Body of pancreas (tissue), 4 donors: ENCODE measurements around the gene SERINC2.
"Not testable (repeated sequence)": the region's sequence is repeated elsewhere in the genome, so short reads cannot be mapped to it uniquely, and the experiment has no call there.

Experiments used
- CTCF ChIP-seq, 7 experiments: fragments of 450-650 bp in 4 of 7; fragments of 200-600 bp in 3 of 7; sonication (generic) in 3 of 7; IDR thresholded peaks; one replicate each; pipeline ENCODE4 v1.5.1; 2016 to 2019; ENCODE audit warnings: antibody characterized with exemption in 7 of 7
- POLR2A ChIP-seq, 3 donors: fragments of 450-650 bp; IDR thresholded peaks; one replicate each; pipeline ENCODE4 v1.6.1; 2016; ENCODE audit warnings: antibody characterized with exemption in 3 of 3, mild to moderate bottlenecking in 2 of 3

GRCh38 chr1:31474567-31474966, 61.6 kb downstream of the SERINC2 start:
- not testable (repeated sequence) for TF ChIP-seq CTCF, POLR2A (IDR thresholded peaks at IDR 0.05)
